NT2/D1 (cell line): Measurements from ENCODE around the gene TMEM132E.

Experiments
- SUZ12 ChIP-seq: IDR thresholded peaks from 2 replicates; pipeline ENCODE4 v1.6.1; 2011; ENCODE audit not compliant: insufficient read length, insufficient read depth; ENCODE audit errors: extremely low read depth
- YY1 ChIP-seq: IDR thresholded peaks from 2 replicates; pipeline ENCODE4 v1.6.1; 2011; ENCODE audit not compliant: insufficient read length, insufficient read depth
- ZNF274 ChIP-seq: IDR thresholded peaks from 2 replicates; pipeline ENCODE4 v1.6.1; 2011; ENCODE audit warnings: mild to moderate bottlenecking, low read depth, low read length

GRCh38 chr17:34578656-34579016 is 746 bp upstream of the TMEM132E start:
- TF ChIP-seq YY1 (no peak), SUZ12 (no peak), ZNF274 (no peak)
